Activated T-helper 9 cell treated with anti-CD3 and anti-CD28 coated beads, Interleukin-2, amount 50 U/mL, for 16 hours (primary cell): Measurements from ENCODE around the gene PANK4.

Experiments used
- DNase-seq: peaks from one replicate; pipeline ENCODE4 v3.0.0-alpha.2; 2020; ENCODE audit warnings: low read depth

PANK4 gene

DNA sequence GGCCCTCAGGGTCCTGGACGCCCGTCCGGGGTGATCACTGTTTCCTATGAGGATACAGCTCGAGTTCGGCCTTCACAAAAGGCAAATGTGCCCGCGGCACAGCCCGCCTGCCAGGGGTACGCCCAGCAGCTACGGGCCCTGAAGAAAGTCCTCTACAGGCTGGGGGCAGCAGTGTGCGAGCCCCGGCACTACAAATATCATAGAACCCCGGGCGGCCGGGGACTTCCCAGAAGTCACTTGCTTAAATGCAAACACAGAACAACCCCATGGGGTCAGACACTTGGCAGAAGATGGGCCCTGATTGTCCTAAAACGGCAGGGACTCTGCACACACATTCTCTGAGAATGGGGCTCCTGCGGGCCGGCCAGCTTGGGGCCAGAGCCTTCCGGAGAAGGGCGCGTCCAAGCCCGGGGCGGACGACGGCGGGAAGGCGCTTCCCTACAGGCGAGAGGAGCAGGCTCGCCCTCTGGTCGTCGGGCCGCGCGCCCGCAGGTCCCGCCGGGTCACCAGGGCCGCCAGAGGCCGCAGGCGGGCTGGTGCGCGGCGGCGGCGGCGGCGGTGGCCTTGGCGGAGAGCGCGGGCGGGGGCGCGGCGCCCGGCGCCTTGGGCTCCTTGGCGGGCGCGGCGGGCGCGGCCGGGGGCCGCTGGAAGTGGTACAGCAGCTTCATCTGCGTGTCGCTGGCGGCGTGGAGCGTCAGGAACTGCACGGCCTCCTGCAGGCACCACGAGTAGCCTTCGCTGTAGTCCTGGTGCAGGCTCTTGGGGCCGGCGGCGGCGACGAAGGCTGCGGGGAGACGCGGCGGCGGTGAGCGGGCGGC is 2.8 kb upstream of the PANK4 start:
- DNase-seq = no peak

DNA sequence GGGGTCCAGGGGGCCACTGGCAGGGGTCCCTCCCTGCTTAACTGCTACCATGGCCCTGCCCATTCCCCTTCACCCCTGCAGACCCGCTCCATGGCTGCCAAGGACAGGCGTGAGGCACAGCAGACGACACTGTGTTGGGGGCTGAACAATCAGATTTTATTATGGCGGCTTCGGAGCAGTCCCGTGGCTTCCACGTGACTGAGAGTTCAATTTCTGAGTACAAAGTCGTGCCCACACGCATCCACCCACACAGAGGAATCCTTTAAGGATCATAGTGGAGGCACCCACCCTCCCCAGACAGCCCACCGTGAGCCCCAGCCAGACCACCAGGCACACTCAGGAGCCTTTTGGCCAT is 2.2 kb upstream of the PANK4 start:
- no peak for DNase-seq

DNA sequence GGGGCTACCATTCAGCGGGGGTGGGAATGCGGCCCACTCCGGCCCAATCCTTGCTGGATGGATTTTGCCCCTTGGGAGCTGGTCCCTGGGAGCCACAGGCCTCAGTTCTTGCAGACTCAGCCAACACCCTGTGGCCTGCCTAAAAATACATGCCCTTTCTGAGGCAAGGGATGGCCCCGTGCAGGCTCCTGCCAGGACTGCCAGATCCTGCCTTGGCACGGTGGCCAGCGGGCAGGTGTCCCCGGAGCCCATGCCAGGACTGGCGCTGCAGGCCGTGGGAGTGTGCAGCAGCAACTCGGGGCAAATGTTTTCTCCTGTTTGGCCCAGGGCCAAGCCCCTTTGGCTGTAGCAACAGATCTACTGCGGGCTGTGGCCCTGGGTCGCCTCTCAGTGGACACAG is 1.6 kb upstream of the PANK4 start:
- DNase-seq = no peak

DNA sequence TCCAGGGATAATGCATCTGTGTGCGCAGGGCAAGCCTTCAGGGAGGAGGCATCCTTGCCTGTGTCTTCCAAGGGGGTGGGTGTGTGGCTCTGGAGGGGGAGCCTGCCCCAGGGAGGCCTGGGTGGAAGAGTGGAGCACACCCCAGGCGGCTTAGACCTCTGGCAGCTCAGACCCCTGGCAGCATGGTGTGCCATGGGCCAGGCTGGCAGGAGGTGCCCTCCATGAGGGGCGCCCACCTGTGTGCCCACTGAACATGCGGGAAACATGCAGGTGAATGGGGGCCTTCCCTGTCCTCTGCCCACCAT is 1.1 kb upstream of the PANK4 start:
- no peak for DNase-seq

DNA sequence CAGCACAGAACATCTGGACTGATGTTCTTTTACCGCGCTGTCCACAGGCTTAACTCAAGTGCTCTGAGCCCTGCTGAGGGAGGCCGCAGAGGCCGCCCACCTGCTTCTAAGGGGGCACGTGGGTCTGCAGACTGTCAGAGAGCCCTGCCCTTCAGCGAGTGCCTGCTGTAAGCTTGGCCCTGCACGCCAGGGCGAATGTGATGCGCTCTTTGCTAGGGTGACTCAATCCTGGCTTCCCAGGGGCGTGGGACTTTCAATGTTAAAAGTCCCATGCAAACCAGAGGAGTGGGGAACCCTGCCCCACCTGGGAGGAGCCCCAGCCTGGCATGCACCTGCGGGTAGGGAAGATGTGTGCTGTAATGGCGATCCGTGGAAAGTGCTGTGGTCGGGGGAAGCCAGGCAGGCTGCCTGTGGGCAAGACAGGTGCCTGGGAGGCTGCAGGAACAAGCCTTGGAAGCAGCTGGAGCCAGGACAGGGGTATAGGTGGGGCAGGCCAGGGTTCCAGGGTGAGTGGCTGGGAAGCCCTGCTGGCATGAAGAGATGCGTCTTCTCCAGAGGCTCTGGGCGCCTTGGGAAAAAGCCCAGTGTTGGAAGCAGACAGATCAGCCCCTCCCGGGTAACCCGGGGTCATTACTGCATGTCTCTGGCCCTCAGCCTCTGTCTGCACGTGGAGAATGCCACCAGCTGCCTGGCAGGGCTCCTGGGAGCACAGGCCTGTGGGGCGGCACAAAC is 594 bp upstream of the PANK4 start:
- peak; percentile 50 for DNase-seq

DNA sequence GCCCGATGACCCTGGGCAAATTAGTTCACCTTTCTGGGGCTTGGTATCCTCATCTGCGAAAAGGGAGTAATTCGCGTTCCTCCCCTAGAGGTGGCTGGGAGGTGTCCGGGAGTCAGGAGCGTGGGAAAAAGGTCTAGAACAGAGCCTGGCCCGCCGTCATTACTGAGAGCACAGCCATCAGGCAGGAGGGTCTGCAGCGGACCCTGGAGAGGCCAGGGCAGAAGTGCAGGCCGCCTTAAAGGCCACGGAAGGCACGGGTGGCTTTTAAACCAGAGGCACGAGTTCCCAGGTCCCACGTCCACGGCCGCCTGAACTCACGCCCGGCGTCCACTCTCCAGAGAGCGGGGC is 850 bp downstream of the PANK4 start:
- no peak for DNase-seq

DNA sequence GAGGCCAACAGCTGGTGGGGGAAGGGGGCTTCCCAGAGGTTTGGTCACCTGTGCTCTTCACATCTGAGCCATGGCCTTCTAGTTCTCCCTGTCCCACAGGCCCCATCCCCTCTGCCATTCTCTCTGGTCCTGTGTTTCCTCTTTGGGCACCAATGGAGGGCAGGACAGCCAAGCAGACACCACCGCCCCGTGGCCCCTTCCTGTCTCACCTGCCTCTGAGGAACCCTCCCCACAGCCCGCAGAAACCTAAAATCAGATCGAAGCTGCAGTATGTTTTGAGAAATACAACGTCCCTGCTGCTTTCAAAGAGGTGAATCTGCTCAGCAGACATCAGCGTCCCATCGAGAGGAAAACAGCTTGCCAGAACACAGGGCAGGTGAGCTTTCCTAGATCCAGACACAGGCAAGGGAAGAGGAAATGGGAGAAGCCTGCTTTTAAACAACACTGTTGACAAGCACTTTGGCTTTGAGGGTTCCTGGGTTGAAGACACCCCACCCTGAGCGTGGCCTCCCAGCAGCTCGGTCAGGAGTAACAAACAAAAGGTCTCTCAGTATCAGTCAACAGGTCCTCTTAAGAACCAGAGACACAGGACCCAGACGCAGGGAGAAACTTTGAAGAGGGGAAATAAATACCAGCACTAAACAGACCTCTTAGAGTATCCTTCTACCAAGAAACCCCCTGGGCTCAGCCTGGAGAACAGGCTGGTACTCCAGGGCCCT is 2.3 kb downstream of the PANK4 start:
- no peak for DNase-seq

DNA sequence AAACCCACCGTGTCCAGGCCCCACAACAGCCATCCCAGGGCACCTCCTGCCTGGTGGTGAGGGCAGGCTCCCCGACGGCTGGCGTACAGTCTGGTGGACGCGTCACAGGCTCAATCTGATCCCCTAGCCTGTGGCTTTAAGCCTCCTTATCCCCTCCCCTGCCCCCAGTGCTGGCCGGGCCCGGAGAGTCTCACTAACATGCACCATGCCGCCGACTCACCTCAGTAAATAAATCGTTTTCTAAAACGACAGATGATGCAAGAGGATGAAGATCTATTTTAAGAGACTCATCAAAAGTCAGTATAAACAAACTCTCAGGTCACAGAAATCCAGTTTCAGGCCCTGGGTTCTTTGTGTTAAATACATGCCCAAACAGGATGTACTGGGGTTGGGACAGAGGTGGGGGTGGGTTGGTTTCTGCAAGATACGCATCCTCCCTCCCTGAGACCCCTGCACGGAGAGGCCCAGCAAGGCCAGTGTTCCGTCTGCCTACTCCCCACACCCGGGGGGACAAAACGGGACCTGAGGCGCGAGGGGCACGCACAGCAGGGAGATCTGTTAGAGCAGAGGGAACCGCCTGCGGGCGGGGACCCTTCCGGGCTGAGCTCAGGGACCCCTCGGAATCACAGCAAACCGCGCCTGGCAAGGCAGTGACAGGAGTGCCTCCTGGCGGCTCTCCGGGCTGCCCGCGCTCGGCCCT is 3.1 kb downstream of the PANK4 start:
- no peak for DNase-seq

DNA sequence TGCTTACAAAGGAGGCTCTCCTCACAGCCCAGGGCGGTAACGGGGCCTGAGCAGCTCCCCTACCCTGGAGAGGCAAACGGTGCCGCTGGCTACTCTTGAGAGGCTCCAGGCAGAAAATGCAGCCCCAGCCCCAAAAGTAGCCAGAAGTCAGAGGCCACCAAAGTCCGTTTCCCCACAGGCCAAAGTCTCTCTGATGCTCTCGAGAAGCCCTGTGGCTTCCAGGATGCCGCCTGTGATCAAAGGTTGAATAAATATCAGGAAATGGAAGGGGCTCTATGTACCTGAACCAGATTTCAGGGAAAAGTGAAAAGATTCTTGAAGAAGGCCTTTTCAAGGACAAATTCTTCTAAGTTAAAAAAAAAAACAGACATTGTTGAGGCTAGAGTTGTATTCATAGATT is 4.2 kb downstream of the PANK4 start:
- no peak for DNase-seq

DNA sequence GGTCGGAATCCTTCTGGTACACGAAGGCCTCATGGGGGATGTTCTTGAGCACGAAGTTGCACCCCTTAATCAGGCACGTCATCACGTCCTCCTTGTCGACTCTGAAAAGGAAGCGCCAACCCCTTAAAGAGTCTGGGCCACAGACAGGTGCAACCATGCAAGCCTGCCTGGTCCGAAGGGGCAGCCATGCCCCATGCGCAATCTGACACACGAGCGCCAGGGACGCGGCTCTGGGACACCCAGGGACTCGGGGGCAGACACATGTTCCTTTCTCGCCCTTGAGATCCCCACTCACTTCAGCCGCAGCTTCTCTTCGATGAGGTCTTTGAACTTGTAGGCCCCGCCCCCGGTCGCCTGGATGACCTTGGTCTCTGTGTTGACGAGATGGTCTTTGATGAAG is 5.6 kb downstream of the PANK4 start:
- no peak for DNase-seq

DNA sequence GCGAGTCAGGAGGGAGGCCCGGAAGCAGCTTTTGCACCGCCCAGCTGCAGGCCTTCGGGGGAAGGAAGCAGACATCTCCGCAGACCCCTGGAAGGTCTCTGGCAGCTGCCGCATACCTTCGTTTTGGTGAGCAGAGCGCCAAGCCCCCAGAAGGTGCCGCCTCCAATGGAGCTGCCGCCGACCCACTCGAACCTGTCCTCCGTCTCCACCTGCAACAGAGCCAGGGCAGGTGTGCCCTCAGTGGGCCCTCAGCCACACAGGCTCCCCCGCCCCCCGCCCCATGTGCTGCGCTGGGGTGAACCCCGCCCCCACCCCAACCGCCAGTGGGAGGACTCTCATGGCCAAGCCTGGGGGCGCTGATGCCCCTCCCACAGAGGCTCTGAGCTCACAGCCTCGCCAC is 6.2 kb downstream of the PANK4 start:
- no peak for DNase-seq

DNA sequence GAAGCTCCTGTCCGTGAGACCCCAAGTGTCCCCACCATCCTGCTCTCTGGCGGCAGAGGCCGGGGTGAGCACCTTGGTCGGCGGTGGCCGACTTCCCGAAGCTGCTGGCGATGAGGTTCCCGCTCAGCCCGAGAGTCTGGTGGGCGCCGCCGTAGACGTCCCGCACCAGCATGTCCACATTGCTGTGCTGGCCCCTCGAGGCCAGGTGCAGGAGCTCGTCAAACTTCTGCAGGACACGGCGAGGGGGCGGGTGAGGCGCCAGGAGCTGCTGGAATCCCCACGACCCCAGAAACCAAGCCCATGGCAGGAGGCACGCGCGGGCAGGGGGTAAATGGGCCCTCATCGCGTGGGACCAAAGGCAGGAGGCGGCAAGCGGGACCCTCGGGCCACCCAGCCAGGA is 6.7 kb downstream of the PANK4 start:
- no peak for DNase-seq

DNA sequence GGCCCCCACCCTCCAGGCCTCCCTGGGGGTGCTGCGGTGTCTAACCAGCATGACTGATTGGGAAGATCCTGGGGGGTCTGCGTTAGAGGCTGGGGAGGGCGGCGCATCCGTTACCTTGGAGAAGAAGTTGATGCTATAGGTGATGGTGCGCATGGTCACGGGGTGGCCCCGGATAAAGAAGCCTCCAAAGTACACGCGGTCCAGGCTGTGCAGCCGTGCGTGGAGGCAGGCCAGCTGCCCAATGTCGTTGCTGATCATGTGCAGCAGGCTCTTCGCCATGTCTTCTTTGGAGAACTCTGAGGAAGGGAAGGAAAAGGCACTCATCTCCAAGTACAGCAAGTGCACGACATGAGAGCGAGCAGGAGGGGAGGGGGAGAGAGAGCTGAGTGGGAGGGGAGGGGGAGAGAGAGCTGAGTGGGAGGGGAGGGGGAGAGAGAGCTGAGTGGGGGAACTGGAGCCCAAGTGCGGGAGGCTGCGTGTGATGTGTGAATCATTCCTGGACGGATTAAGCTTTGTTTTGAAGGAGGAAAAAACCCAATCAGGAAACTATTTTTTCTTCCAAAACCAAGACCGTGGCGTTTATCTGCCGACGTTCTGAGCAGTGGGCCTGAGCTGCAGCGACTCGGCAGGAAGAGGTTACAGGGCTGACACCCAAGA is 7.2 kb downstream of the PANK4 start:
- DNase-seq = no peak

DNA sequence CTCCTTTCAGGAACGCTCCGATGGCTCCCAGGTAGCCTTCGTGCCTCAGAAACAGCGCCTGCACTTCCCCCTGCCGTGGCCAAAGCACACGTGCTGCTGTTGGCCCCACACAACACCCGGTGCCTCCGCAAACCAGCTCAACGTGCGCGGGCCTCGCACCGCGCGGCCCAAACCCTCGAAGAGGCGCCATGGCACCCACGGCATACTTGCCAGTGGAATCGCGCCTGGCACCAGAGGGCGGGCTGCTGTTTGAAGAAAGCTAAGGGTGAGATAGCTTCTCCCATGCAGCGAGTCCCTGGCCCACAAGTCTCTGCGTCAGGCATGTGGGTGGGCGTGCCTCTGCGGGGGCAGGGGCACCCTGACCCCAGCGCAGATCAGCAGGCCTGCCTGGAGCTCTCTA is 7.9 kb downstream of the PANK4 start:
- DNase-seq = no peak

DNA sequence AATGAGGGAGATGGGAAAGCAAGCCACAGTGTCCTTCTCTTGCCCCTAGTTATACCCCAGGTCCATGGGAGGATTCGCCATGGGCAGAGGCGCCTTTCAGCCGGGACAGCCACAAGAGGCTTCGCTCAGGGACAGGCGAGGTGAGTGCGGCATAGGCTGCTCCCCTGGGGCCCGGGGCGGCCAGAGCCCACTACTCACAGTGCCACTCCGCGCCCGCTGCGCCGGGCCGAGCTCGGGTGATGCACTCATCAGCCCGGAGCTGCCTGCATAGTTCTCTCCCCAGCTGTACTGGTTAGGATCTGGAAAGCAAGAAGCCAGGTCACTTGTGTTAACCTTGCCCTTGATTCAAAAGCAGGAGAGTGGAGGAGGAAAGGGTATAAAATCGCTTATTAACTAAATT is 8.4 kb downstream of the PANK4 start:
- DNase-seq = no peak

DNA sequence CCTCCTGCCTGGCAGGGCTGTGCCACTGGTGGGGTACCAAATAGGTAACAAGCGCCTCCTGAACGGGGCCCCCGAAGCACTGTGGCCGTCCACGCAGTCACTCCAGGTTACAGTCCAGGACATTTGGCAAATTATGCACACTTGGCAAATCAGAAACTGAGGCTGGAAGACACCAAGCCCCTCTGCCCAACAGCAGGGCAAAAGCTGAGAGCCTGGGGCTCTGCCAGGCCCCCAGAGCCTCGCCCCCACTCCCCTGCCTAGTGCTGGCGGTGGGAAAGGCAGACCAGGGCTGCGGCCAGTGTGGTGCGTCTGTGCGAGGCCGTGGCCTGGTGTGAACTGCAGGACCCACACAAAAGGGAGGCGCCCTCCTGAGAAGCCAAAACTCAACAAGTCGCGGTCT is 9.4 kb downstream of the PANK4 start:
- no peak for DNase-seq

DNA sequence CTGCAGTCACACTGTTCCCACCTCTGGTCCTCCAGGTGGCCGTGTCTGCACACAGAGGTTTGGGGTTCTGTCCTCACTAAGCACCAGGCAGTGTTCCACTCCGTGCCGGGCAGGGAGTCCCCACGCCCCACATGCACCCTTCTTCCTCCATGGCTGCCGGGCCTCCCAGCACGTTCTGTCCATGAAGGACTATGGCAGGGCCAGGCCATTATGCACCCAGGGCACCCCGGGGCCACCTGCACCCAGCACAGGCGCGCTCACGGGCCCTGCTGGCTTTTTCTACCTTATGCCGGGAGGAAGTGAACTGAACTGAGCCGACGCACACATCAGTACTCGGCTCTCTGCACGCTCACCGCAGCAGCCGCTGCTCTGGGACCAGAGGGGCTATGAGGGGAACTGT is 10.3 kb downstream of the PANK4 start:
- DNase-seq = no peak

DNA sequence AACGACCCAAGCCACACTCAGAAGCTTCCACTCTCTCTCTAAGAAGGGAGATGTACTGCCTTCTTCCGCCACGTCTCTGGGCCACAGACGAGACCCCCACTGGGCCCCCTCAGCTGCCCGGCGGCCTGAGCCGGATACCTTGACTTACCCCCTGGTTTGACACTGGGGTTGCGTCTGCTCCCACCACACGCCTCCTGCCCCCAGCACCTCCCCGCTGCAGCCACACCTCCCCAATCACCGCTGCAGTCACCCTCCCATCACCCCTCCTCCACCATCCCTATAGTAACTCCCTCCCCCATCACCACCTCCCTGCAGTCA is 10.7 kb downstream of the PANK4 start:
- no peak for DNase-seq

DNA sequence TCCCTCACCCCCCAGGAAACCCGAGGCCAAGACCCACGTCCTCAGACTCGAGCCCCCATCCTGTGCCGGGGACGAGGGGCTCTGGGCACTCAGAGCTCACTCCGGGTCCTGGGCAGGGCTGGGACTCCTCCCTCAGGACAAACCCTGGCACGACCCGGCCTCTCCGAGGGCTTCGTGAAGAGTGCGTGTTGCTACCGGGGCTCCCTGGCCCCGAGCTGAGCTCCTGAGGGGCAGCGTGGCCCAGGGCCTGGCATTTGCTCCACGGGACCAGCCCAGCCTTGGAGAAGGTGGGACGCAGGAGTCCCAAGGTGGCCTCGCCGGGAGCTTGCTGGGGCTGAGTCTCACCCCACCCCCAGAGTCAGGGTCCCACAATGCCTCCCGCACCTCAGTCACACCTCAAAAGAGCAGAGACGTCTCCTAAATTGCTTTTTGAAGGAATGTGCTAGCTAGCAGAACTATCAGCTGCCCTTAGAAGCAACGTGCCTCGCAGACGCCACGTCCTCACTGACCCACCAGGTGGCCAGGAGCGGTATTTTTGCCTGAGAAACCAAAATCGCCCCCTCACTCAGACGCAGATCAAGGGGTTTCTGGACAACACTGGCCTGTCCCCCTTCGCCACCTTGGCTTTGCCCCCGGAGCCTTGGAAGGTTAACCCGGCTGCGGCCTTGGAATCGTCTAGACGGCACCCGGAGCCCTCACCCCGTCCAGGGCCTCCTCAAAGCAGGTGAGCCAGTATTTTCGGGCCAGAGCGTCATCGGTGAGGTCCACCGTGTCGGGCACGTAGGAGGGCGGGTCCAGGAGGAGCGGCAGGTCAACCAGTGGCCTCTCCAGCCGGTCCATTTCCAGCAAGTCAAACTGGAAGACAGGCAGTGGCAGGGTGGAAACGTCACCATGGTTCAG is 11.3 kb downstream of the PANK4 start:
- DNase-seq = no peak

DNA sequence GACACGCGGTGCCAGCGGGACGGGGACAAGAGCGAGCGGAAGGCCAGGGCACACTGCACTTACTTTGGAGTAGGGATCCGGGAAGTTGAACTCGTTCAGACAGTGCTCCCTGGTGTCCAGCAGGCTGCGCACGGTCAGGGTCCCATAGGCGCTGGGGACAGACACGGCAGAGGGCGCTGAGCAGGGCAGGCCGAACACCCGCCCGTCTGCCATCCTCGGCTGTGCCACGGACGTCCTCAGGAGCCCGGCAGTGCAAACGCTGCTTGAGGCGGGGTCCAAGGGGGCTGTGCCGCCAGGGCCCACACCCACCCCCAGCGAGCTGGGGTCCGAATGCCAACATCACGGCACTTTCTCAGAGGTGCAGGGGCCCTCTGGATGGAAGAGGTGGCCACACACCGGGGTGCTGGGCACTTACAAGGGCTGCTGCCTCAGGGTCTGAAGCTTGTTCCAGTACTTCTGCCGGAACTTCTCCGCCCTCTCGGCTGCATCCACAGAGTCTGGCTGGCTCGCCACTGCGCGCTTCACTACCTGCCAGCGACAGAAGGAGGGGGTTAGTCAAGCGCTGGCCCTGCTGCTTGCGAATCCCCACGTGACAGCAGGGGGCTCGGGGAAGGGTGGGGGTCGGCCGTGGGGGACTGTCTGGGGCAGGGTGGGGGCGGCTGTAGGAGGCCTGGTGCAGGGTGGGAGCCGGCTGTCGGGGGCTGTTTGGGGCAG is 12.3 kb downstream of the PANK4 start:
- no peak for DNase-seq

DNA sequence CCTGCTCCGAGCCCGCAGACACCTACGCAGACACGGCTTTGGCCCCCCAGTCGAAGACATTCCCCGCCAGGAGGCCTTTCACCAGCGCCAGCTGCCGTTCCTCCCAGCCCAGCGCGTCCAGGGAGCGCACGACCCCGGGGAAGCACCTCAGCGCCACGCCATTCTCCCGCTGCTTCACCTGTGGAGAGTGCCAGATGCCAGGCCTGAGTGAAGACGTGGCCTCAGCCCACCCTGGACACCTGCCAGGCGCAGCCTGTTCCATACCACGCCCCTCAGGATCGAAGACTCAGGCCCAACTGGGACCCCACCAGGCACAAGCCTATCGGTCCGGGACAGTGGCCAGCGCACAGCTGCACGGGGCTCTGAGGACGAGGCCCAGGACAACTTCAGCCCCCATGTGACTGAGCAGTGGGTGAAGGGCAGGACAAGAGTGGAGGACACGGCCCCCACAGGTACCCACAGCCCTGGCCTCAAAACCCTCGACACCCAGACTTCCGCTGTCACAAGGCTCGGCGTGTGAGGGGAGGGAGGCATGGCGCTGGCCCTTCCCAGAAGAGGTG is 13.5 kb downstream of the PANK4 start:
- no peak for DNase-seq
